SU-DHL-6 (cell line): Measurements from ENCODE around the gene MRPL1.
"Not testable (repeated sequence)": the region's sequence is repeated elsewhere in the genome, so short reads cannot be mapped to it uniquely, and the experiment has no call there.

Experiments used
- H2AFZ ChIP-seq: fragments of 200-600 bp; sonication (generic); 2 replicates; pipeline ENCODE4 v1.6.1; 2014; ENCODE audit warnings: low read depth, mild to moderate bottlenecking, moderate library complexity, mixed read lengths, antibody characterized with exemption, low read length; ENCODE audit not compliant: severe bottlenecking
- H3F3A ChIP-seq: fragments of 200-600 bp; shearing (Covaris generic); 2 replicates; pipeline ENCODE4 v1.6.0; 2016; ENCODE audit warnings: antibody characterized with exemption, mild to moderate bottlenecking; ENCODE audit not compliant: insufficient read depth
- H3K27ac ChIP-seq: fragments of 200-600 bp; sonication (generic); 2 replicates; pipeline ENCODE4 v1.5.1; 2016; ENCODE audit warnings: low read depth, mild to moderate bottlenecking, low read length, moderate library complexity, mixed read lengths
- H3K27me3 ChIP-seq: fragments of 200-600 bp; sonication (generic), shearing (Covaris generic); 2 replicates; pipeline ENCODE4 v1.6.0; 2014; ENCODE audit warnings: mild to moderate bottlenecking, low read length
- H3K36me3 ChIP-seq: fragments of 200-600 bp; sonication (generic); 2 replicates; pipeline ENCODE4 v1.6.1; 2014; ENCODE audit warnings: mild to moderate bottlenecking, low read length, mixed read lengths
- H3K4me2 ChIP-seq: fragments of 300-600, 200-600 bp; shearing (Covaris generic), sonication (generic); 2 replicates; pipeline ENCODE4 v1.6.0; 2014; ENCODE audit warnings: low read length, low read depth, mild to moderate bottlenecking; ENCODE audit not compliant: poor library complexity, severe bottlenecking
- H3K4me3 ChIP-seq: fragments of 200-600 bp; sonication (generic); 2 replicates; pipeline ENCODE4 v1.5.1; 2014; ENCODE audit warnings: antibody characterized with exemption, low read length, mild to moderate bottlenecking, mixed read lengths; ENCODE audit not compliant: insufficient read depth, poor library complexity, severe bottlenecking
- H3K79me2 ChIP-seq: fragments of 200-600 bp; sonication (generic); 2 replicates; pipeline ENCODE4 v1.6.1; 2014; ENCODE audit warnings: mild to moderate bottlenecking, low read length, moderate library complexity; ENCODE audit not compliant: insufficient read depth
- H3K9ac ChIP-seq: fragments of 200-600 bp; sonication (generic); 2 replicates; pipeline ENCODE4 v1.7.0; 2014; ENCODE audit warnings: mild to moderate bottlenecking, low read length
- H3K9me2 ChIP-seq: fragments of 200-600 bp; sonication (generic); replicated peaks from 2 replicates; pipeline ENCODE4 v1.6.1; 2014; ENCODE audit warnings: low read length; ENCODE audit not compliant: insufficient read depth
- H3K9me3 ChIP-seq: fragments of 200-600 bp; sonication (generic); 2 replicates; pipeline ENCODE4 v1.6.1; 2014; ENCODE audit warnings: low read length, mixed read lengths; ENCODE audit not compliant: insufficient read depth
- H4K20me1 ChIP-seq: fragments of 200-600 bp; sonication (generic); 2 replicates; pipeline ENCODE4 v1.6.1; 2014; ENCODE audit warnings: low read depth, mild to moderate bottlenecking, antibody characterized with exemption, low read length, moderate library complexity, mixed read lengths
- EZH2phosphoT487 ChIP-seq: fragments of 200-600 bp; sonication (generic), shearing (Covaris generic); conservative IDR thresholded peaks from 2 replicates; pipeline ENCODE4 v1.6.1; 2018; ENCODE audit warnings: mild to moderate bottlenecking, antibody characterized with exemption, low read length, moderate library complexity, mixed read lengths
- TF ChIP-seq, protein P1 (sequence below): fragments of 200-600 bp; sonication (generic); IDR thresholded peaks from one replicate; pipeline ENCODE4 v1.5.1; 2017; ENCODE audit warnings: antibody characterized with exemption, mild to moderate bottlenecking, low read length, moderate library complexity; ENCODE audit not compliant: insufficient read depth, poor library complexity, severe bottlenecking

The MRPL1 gene

DNA sequence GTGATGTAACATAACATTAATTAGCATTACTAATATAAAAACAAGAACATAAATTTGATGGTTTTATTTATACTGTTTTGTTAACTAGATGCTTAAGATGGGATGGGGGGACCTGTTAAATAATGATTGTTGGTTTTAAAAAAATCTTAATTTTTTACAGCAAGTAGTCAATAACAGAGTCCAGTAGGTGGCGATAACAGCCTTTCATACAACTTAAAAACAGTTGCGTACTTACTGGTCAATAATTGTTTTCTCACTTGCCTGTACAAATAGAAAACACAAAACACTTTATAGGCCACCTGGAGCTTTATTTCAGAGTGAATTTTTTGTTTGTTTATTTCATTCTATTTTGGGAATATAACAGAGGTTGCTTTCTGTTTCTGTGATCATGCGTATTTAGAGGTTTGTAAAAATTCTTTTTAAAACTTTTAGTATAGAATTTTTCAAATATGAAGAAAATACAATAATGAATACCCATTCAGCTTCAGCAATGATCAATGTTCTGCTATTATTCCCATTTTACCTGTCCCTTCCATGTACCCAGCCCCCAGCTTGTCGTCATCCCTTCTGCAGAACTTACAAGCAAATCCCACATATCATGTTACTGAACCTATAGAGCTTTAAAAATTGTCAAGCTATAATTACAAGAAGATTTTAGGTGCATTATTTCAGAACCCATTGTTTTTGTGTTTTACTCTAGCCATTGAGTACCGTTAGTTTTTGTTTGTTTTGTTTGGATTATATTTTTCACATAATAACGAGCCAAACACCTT is 97.1 kb downstream of the MRPL1 start:
- H4K20me1 ChIP-seq, result no peaks in the 10 kb centered on the region
- H3K9me3 ChIP-seq, result no peaks in the 10 kb centered on the region
- no peak overlapping the region for H3K4me2 ChIP-seq
- H2AFZ ChIP-seq, result no peak overlapping the region
- no peak overlapping the region for H3K9ac ChIP-seq
- H3K9me2 ChIP-seq, result no peaks in the 10 kb centered on the region
- H3K27ac ChIP-seq, result no peak overlapping the region
- H3K36me3 ChIP-seq, result no peaks in the 10 kb centered on the region
- no peak overlapping the region for H3K4me3 ChIP-seq
- no peaks in the 10 kb centered on the region for H3K79me2 ChIP-seq
- H3K27me3 ChIP-seq, result no peaks in the 10 kb centered on the region
- no peaks in the 10 kb centered on the region for H3F3A ChIP-seq
- TF ChIP-seq, protein P1, sequence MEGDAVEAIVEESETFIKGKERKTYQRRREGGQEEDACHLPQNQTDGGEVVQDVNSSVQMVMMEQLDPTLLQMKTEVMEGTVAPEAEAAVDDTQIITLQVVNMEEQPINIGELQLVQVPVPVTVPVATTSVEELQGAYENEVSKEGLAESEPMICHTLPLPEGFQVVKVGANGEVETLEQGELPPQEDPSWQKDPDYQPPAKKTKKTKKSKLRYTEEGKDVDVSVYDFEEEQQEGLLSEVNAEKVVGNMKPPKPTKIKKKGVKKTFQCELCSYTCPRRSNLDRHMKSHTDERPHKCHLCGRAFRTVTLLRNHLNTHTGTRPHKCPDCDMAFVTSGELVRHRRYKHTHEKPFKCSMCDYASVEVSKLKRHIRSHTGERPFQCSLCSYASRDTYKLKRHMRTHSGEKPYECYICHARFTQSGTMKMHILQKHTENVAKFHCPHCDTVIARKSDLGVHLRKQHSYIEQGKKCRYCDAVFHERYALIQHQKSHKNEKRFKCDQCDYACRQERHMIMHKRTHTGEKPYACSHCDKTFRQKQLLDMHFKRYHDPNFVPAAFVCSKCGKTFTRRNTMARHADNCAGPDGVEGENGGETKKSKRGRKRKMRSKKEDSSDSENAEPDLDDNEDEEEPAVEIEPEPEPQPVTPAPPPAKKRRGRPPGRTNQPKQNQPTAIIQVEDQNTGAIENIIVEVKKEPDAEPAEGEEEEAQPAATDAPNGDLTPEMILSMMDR, result peak; percentile 23
- TF ChIP-seq EZH2phosphoT487, result no peak

DNA sequence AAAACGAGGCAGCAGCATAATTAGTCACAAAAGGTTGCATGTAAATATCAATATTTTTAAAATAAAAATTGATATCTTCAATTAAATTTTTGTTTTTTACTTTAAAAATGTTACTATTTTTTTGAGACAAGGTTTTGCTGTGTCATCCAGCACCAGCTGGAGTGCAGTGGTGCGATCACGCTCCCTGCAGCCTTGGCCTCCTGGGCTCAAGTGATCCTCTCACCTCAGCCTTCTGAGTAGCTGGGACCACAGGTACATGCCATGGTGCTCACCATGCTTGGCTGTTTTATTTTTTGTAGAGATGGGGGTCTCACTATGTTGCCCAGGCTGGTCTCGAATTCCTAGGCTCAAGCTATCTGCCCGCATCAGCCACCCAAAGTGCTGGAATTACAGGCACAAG is 97.7 kb downstream of the MRPL1 start:
- H3K4me2 ChIP-seq, result no peak overlapping the region
- H3K79me2 ChIP-seq, result no peaks in the 10 kb centered on the region
- H3K27ac ChIP-seq, result no peak overlapping the region
- no peaks in the 10 kb centered on the region for H3K9me2 ChIP-seq
- no peaks in the 10 kb centered on the region for H3F3A ChIP-seq
- no peaks in the 10 kb centered on the region for H3K36me3 ChIP-seq
- no peak for TF ChIP-seq EZH2phosphoT487
- TF ChIP-seq, protein P1, result no peak
- H3K4me3 ChIP-seq, result no peak overlapping the region
- H3K9ac ChIP-seq, result no peak overlapping the region
- no peak overlapping the region for H2AFZ ChIP-seq
- no peaks in the 10 kb centered on the region for H4K20me1 ChIP-seq
- no peaks in the 10 kb centered on the region for H3K27me3 ChIP-seq
- H3K9me3 ChIP-seq, result no peaks in the 10 kb centered on the region

DNA sequence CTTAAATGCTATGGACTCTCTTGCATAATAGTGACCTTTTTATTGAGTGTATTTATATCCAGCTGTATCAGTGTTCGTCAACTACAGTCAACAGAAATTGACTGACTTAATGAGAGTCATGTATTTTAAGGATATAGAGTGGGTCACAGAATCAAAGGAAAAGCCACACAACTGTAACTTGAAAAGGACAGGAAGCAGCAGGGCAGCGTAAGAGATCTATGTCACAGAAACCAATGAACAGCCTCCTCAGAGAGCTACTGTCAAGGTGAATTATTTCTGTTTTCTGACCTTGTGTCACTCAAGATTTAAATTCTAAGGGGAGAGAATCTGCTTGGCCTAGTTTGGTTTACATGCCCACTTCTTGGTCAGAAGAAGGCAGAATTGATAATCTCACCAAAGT is 100.4 kb downstream of the MRPL1 start:
- Histone ChIP-seq H3K27ac (no peak overlapping the region), H3F3A (no peaks in the 10 kb centered on the region), H3K79me2 (no peaks in the 10 kb centered on the region), H3K36me3 (no peaks in the 10 kb centered on the region), H3K9me2 (no peaks in the 10 kb centered on the region), H4K20me1 (no peaks in the 10 kb centered on the region), H3K27me3 (no peaks in the 10 kb centered on the region), H2AFZ (no peak overlapping the region), H3K9ac (no peak overlapping the region), H3K4me2 (no peak overlapping the region), H3K9me3 (no peaks in the 10 kb centered on the region), H3K4me3 (no peak overlapping the region)
- TF ChIP-seq, protein P1, result no peak
- no peak for TF ChIP-seq EZH2phosphoT487

DNA sequence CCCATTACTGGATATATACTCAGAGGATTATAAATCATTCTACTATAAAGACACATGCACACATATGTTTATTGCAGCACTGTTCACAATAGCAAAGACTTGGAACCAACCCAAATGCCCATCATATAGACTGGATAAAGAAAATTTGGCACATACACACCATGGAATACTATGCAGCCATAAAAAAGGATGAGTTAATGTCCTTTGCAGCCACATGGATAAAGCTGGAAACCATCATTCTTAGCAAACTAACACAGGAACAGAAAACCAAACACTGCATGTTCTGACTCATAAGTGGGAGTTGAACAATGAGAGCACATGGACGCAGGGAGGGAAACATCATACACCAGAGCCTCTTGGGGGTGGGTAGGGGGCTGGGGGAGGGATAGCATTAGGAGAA is 111.0 kb downstream of the MRPL1 start:
- not testable (repeated sequence) for H3K79me2 ChIP-seq, H3K27ac ChIP-seq, H3K4me3 ChIP-seq, H3K4me2 ChIP-seq, H3K9me2 ChIP-seq, H3K36me3 ChIP-seq, H3K9me3 ChIP-seq, H3K9ac ChIP-seq, H3F3A ChIP-seq, H4K20me1 ChIP-seq, H3K27me3 ChIP-seq, H2AFZ ChIP-seq

DNA sequence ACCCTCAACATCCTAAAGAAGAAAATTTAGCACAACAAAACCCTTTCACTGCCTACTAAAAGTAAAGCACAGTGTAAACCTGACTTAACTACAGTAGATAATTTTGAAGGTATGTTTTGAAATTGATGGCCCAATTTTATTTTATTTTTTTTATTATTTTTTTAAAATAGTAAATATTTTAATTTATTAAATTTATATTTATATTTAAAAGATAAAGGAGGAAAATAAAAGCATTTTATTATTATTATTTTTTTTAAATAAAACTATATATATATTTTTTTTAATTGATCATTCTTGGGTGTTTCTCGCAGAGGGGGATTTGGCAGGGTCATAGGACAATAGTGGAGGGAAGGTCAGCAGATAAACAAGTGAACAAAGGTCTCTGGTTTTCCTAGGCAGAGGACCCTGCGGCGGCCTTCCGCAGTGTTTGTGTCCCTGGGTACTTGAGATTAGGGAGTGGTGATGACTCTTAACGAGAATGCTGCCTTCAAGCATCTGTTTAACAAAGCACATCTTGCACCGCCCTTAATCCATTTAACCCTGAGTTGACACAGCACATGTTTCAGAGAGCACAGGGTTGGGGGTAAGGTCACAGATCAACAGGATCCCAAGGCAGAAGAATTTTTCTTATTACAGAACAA is 120.4 kb downstream of the MRPL1 start:
- H3K27ac ChIP-seq, H3K79me2 ChIP-seq, H4K20me1 ChIP-seq: not testable (repeated sequence)

More for the DNA sequence above, 120.4 kb downstream of the MRPL1 start:
- not testable (repeated sequence) for H3K9me3 ChIP-seq, H3F3A ChIP-seq, H3K9ac ChIP-seq, H3K9me2 ChIP-seq, H3K36me3 ChIP-seq, H3K4me2 ChIP-seq, H3K27me3 ChIP-seq, H2AFZ ChIP-seq, H3K4me3 ChIP-seq
